Non-pigmented ciliary epithelial cell (primary cell): ENCODE data around the gene SCN3B.

Experiments
- DNase-seq: peaks from one replicate; pipeline ENCODE4 v3.0.0-alpha.2; 2010; ENCODE audit warnings: low read depth

Gene SCN3B

DNA sequence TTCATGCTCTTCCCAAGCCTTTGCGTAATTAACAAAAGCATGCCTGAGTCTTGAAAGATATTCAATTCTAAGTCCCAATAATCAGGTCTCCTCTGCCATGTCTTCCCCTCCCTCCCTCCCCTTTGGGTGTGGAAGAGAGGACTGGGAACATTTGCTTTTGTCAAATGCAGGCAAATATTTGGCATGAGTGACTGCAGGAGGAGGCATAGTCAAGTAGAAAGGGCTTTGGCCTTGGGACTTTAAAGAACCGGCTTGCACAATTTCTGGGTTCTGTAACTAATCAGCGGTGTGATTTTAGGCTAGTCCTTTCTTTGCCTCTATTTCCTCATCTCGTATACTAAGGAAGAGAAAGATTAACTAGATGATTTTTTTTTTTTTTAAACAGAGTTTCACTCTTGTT, 59.5 kb downstream of the SCN3B start:
- no peak for DNase-seq

DNA sequence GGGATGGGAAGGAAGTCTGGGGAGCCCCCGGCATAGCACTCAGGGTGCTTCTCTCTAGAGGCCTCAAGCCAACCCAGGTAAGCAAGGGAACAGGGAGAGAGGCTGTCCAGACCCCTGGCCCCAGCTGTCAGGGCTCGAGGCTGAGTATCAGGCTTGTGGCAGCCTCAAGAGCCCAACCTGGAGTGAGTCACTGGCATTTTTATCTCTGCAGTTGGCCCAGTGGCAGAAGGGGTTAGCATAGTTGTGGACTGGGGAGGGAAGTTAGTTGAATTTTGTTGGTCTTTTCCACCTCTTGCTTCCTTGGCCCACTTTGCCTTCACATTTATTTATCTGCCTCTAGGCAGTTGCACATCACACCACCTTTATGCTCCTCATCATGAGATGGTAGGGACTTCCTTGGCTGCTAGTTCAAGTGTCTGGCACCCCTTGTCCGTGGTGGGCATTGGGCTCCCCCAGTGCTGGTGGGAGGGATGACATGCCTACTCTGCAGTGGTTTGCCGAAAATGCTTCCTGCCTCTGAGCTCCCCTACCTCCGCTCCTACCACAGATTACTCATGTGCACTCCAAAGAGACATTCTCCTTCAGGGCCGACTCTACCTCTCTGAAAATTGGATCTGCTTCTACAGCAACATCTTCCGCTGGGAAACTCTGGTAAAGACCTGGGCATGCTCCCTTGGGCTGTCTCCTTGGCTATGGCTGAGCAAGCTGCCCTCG, 60.1 kb downstream of the SCN3B start:
- DNase-seq, result no peak

DNA sequence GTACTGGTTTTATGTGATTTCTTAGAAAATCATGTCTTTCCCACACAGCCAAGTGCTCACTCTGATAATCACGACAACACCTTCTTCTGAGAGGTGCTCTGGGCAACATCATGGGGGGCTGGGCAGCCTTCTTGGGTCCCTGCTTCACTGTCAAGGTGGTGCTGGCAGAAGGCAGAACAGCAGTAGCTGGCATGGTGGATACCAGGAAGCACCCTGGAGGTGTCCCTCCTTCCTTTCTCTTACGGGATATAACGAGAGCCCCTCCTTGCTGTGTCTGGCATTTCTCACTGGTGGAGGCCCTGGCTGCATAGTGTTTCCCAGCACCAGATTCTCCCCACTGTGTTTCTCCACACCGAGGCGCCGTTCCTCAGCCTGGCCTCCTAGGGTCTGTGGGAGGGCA, 60.9 kb downstream of the SCN3B start:
- DNase-seq, result no peak

DNA sequence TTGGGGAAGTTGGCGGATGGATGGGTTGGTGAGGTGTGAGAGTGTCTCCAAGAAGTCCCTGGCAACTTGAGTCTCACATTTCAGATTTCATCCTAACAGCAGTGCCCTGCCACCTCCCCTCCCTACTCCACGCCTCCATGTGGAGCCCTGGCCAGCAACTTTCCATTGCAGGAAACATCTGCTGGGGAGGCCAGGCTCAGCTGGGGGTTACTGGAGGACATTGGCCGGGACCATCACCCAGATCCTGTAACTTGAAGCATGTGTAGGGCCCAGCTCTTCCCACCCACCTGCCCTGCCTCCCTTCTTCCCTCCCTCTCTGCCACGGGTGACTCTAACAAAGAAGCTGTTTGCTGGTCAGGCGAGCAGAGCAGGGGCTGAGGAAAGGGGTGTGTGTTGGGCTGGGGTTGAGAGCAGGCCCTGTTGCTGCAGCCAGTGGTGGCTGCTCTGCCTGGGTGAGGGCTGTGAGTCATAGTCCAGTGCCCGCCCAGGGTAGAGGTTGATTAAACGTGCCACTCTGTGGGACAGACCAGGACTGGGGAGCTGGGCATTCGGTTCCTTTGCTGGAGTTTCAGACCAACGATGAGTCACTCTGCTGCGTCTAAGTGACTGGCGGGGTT, 64.0 kb downstream of the SCN3B start:
- DNase-seq, result no peak

DNA sequence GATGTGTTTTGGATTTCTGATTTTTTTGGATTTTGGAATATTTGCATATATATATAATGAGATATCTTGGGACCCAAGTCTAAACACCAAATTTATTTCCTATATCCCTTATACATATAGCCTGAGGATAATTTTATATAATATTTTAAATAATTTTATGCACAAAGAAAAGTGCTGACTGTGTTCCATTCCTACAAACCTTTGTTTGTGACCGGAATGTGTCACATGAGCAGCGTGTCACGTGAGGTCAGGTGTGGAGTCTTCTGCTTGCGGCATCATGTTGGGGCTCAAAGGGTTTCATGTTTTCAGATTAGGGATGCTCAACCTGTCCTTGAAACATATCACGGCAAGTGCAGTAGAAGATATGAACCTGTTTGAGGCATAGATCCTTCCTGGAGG, 65.6 kb downstream of the SCN3B start:
- no peak for DNase-seq

DNA sequence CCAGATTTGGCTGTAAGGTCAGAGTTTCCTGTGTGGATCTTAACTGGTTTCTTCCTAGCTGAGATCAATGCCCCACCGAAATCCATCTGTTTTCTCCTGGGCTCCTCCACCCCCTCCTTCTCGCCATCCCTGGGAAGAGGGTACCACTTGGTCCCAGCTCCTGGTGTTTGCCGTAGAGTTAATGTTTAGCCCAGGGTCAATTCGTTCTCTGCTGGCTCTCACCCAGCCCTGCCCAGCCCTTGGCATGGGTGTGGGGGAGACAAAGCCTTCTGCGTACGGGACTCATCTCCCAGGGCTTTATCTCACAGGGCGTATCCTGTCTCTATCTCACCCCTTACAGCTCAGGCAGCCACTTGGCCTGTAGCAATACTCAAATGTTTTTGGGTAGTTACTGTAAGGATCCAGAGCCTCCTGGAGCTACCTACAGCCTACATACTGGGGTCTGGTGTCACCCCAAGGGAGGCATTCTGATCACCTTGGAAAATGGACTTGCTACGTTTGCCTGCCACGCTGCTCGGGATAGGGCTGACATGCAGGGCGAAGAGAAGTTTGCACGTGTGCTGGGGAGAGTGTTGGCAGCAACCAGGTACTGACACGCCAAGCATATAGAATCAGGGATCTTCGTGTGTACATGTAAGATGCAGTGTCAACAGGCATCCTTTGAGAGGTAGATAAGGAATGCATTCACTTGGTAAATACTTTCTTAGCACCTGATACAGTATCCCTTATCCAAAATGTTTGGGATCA, 66.1 kb downstream of the SCN3B start:
- no peak for DNase-seq

DNA sequence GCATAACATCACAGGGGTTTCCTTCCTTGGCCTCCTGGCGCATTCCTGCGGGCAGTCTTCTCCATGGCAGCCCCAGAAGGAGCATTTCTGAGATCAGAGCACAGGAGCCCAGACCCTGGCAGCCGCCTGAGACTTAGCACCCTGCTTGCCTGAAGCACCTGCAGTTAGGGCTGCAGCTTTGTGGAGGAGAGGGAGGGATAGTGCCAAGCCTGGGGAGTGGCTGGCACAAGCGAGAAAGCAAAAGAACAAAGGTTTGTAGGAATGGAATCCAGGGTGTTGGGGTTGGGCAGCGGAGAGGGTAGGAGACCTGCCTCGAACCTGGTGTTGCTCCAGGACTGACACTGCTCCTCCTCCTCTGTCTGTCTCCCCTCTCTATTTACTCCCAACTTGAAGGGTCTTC, 66.9 kb downstream of the SCN3B start:
- DNase-seq, result no peak

DNA sequence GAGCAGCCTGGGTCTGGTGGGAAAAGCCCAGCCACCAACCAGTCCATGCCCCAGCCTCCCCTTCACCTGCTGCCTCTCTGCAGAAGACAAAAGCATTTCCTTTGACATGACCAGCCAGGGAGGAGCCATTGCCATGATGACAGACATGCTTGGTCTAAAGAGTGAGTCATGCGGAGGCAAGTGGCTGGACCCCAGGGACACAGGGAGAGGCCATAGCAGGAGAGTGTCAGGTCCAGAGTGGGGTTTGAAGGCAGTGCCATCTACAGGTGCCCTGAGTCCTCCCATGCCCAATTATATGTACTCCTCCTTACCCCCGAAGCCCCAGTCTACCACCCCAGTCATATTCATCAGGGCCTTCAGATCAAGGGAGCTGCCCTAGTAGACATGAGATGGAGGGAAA, 67.4 kb downstream of the SCN3B start:
- DNase-seq, result no peak

DNA sequence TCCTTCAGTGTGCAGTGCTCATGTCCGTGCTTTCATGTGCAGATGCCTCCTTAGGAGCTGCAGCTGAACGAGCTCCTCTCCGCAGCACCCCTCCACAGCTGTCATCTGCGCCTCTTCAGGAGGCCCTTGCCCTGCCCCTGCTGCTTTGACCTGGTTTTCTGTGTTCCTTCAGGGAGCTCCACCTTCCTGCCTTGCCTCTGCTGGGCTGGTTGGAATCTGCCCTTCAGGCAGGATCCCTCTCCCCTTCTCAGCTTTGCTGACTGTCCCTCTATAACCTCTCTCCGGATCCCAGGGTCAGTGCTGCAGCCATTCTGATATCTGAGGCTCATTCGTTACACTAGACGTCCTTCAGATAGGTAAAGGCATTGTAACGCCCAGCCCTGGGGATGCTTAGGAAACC, 67.9 kb downstream of the SCN3B start:
- DNase-seq, result no peak

DNA sequence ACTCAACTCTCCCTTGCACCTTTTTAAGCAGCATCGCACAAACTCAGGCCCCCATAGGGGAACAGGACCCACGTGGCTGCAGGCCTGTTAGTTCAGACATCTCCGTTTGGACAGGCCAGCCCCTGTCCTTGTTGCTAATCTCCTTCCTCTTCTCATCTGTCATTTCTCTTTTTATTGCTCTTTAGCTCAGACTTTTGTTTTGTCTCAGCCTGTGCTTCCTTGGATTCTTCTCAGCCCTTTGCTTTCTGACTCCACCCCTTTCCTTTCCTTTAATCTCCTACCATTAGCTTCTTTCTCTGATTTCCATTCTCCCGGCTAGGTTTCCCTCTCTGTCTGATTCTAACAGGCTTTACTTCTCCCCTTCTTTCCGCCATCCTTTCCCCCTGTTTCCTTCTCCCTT, 68.7 kb downstream of the SCN3B start:
- DNase-seq, result no peak

DNA sequence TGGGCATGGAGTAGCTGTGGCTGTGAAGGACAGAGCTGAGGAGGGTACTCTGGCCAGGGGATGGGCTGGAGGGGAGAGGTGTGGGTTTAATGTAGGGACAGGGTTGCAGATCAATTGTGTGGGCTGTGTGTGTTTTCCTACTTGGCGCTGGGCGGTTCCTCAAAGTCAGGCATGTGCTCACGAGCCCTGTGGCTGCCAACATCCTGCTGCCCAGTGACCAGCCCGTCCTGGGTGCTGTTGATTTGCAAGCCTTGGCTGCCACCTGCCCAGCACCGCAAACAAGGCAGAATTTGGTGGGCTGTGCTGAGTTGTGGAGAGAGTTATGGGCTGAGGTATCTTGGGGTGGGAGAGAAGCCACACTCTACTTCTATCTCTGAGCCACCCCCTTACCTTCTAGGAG, 69.2 kb downstream of the SCN3B start:
- no peak for DNase-seq

DNA sequence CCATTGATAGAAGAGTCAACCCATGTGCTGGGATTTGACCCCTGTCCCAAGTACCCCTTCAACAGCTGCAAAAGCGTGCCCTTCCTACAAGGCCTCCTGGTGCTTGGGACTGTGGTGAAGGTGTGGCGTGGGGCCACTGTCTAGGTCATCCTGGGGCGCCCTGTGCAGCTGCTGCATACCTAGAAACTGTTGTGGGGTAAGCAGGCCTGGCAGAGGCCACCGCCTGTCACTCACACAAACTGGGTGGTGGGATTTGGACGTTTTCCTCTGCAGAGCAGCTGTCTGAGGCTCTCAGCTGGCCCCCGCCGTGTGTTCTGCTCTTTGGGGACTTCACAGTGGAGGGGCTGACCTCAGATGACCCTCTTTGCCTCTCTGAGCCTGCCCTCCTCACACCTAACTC, 69.7 kb downstream of the SCN3B start:
- DNase-seq, result no peak

DNA sequence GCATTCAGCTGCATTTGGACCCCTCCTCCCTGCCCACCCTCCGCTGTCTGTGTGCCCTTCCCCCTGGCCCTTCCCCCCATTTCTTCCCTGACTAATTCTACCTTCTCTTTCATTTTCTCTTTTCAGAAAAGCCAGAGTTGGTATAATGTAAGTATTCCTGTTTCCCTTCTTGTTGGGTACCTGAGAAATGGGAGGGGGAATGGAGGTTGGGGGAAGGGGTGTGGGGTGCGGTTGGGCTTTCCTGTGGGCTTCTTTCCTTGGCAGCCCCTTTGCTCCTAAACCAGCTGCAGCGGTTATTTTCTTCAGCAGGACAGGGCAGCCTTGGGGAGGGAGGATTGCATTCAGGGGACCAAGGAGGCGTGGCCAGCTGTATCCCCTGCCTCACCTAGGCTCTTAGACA, 70.2 kb downstream of the SCN3B start:
- no peak for DNase-seq

DNA sequence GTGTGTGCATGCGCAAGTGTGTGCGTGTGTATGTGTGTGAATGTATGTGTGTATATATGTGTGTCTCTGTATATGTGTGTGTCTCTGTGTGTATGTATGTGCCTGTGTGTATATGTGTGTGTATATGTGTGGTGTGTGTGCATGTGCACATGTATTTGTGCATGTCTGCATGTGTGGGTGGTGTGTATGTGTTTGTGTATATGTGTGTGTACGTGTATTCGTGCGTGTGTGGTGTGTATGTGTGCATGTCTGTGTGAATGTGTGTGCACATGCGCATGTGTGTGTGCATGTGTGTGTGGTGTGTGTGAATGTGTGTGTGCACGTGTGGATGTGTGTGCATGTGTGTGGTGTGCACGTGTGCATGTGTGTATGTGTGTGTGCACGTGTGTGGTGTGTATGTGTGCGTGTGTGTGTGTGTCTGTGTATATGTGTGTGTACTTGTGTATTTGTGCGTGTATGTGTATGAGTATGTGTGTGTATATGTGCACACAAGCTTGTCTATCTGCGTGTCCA, 71.4 kb downstream of the SCN3B start:
- DNase-seq, result no peak

DNA sequence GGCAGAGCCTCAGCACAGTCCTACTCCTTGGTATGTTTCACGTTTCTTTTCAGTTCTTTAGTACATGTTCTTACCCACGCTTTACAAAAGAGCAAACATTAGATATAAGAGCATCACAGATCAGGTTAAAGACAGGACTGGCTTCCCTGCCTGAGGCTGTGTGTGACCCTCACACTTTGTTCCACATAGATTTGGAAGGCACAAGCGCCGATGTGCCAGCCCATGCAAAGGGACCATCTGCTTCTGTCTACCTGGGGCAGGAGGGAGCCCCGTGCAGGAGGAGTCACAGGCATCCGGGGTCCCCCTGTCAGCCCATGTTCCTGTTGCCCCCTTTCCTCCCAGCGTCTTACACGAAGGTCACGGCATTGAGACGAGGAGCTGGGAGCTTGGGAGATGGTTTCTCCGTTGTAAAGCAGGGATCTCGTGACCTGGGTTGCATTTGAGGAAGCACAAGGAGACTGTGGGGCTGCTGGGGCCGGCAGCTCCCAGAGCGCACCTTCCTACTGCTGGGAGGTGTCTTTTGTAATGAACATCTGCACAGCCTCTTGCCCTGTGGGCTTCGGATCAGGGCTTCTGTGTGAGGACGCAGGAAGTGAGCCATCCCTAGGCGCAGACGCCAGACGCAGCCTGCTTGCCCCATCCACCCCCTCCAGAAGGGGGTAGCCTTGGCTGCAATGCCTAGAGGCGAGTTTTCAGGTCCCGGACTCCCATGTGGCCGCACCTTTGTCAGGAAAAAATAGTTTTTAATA, 72.6 kb downstream of the SCN3B start:
- DNase-seq, result no peak

DNA sequence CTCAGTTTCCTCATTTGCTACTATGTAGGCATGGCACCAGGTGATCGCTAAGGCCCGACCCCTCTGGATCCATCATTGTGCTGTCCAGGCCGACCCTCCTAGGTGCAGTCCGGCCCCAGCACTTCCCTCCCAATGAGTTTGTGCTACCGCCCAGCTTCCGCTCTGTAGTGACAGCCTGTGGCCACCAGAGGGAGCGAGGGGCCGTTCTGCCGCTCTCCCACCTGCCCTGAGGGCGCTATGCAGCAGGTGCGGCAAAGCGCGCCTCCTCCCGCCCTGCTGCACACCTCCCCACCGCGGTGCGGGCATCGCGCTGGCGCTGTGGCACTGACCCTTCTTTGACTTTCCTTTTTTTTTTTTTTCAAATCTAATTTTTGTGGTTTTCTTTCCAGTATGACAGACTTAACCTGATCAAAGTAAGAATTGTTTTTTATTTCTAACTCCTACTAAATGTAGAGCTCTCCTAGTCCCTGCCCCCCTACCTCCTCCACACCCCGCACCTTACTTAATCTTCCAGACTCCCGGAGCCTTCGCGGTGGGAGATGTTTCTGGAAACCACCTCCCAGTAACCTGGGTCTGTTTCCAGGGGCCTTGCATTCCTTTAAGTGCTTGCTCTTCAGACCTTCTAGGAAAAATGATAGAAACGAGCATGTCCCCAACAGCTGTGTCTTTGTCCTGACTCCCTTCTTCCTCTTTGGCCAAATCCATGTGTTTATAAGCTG, 73.7 kb downstream of the SCN3B start:
- no peak for DNase-seq

DNA sequence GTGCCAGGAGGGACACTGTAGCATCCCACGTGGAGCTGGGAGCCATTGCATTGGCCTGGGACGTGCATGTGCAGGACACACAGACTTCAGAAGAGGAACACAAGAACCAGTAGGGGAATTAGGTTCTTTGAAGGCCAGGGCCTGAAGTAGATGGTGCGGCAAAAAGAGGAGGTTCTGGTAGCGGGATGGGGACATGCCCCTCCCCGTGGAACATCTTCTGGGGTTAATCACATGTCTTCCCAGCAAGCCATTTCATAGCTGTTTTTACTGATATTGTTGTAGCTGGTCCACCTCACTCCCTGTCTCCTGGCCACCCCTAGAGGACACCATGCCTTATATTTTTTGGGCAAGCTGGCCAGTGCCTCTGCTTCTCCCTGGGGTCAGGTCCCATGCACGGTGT, 74.3 kb downstream of the SCN3B start:
- no peak for DNase-seq

DNA sequence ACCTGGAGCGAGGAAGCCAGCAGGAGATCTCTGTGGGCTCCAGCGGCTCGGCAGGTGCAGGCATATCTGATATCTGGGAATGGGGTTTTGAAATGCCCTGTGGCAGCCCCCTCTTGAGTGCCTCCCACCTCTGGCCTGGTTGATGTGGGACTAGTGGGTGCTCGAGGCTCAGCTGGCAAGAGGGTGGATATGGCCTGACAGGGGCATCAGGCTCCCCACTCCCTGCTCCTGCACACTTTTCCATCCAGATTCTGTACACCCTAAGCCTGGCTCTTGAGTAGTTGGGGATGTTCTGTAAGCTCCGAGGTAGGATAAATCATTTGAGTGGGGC, 75.0 kb downstream of the SCN3B start:
- no peak for DNase-seq
